Body of pancreas (tissue), 4 donors: ENCODE results near the gene SLC6A2. TPM values are rescaled to one million over a fixed set of nuclear protein-coding genes. Genes with fewer than 3 reads are reported as not detected.

Source experiments
- ATAC-seq: fragments of 150-250 bp; one replicate; pipeline ENCODE4 v1.9.1; 2016
- DNase-seq, 4 donors: peaks; one replicate each; pipeline ENCODE4 v3.0.0-alpha.2; 2019
- H3K27ac ChIP-seq, 4 donors: fragments of 200-600 bp; sonication (generic); 1 replicate in 3 of 4; 2 replicates in 1 of 4; pipeline versions ENCODE4 v1.5.1 to v1.6.1; 2016 to 2019; ENCODE audit warnings: mild to moderate bottlenecking in 1 of 4, mixed read lengths in 1 of 4, moderate library complexity in 1 of 4
- H3K27me3 ChIP-seq, 2 donors: fragments of 200-600 bp; sonication (generic); one replicate each; pipeline ENCODE4 v1.6.0; 2016; ENCODE audit warnings: mild to moderate bottlenecking in 1 of 2
- H3K36me3 ChIP-seq, 2 donors: fragments of 200-600 bp; sonication (generic); replicated peaks in 1 of 2; 2 replicates each; pipeline ENCODE4 v1.5.1; 2016; ENCODE audit warnings: low read depth in 2 of 2; ENCODE audit not compliant: insufficient read depth in 1 of 2
- H3K4me1 ChIP-seq: fragments of 200-600 bp; sonication (generic); one replicate; pipeline ENCODE4 v1.6.0; 2016
- H3K4me3 ChIP-seq, 2 donors: fragments of 200-600 bp; sonication (generic); 1 replicate in 1 of 2; 2 replicates in 1 of 2; pipeline ENCODE4 v1.5.1; 2016 to 2019
- H3K9me3 ChIP-seq, 3 donors: fragments of 200-600 bp; sonication (generic); 1 replicate in 2 of 3; 2 replicates in 1 of 3; pipeline ENCODE4 v1.5.1; 2016
- CTCF ChIP-seq, 7 experiments: fragments of 450-650 bp in 4 of 7; fragments of 200-600 bp in 3 of 7; sonication (generic) in 3 of 7; IDR thresholded peaks; one replicate each; pipeline ENCODE4 v1.5.1; 2016 to 2019; ENCODE audit warnings: antibody characterized with exemption in 7 of 7
- POLR2A ChIP-seq, 3 donors: fragments of 450-650 bp; IDR thresholded peaks; one replicate each; pipeline ENCODE4 v1.6.1; 2016; ENCODE audit warnings: antibody characterized with exemption in 3 of 3, mild to moderate bottlenecking in 2 of 3
- WGBS, 2 donors: methylation state at CpG; one replicate each; pipeline ENCODE4 v1.1.5; 2017; 5-methylcytosine and 5-hydroxymethylcytosine counted together
- intact Hi-C: fragments of 100-400 bp; cut with DNase I; formaldehyde crosslinking; loops from one replicate; pipeline ENCODE4 v1.15.1; 2023
- total RNA-seq, 2 donors: library from RNA; depleted of rRNA; stranded (reverse); fragments of >200 nt; gene quantifications; one replicate each; pipeline ENCODE4 v1.1.0, GENCODE V29; 2016

The SLC6A2 gene
- total RNA-seq, 2 donors from 2014 or later = not detected

GRCh38 chr16:55660828-55661227 lies 5.0 kb downstream of the SLC6A2 start:
- Histone ChIP-seq H3K27me3 (no peaks in the 10 kb centered on the region), H3K4me3 (no peak overlapping the region), H3K36me3 (no peaks in the 10 kb centered on the region), H3K4me1 (peaks cover 19% of the 10 kb centered on the region), H3K9me3 (no peaks in the 10 kb centered on the region), H3K27ac (no peak overlapping the region)
- intact Hi-C loops = no loop called here
- TF ChIP-seq CTCF (IDR thresholded peaks at IDR 0.05) = no peak
- DNase-seq (no peak), ATAC-seq (no peak)
- WGBS, 2 donors = 56 to 83% methylated on average over 1 to 2 of the region's 2 CpGs

- H3K27ac ChIP-seq = no peak overlapping the region
- DNase-seq (no peak), ATAC-seq (no peak)
- intact Hi-C loops = no loop called here
- no peak for TF ChIP-seq CTCF (IDR thresholded peaks at IDR 0.05)
- H3K27me3 ChIP-seq = no peaks in the 10 kb centered on the region
- no peak overlapping the region for H3K4me3 ChIP-seq
- H3K9me3 ChIP-seq = no peaks in the 10 kb centered on the region
- no peaks in the 10 kb centered on the region for H3K36me3 ChIP-seq
- peaks cover 10% of the 10 kb centered on the region for H3K4me1 ChIP-seq
These were observed 6.3 kb downstream of the SLC6A2 start for GRCh38 chr16:55661941-55662643.

GRCh38 chr16:55662644-55663031 lies 6.8 kb downstream of the SLC6A2 start:
- H3K4me3 ChIP-seq = no peak overlapping the region
- no peak for DNase-seq
- intact Hi-C loops = no loop called here
- H3K36me3 ChIP-seq = no peaks in the 10 kb centered on the region
- H3K27me3 ChIP-seq = no peaks in the 10 kb centered on the region
- TF ChIP-seq POLR2A (IDR thresholded peaks at IDR 0.05) = no peak
- no peak for TF ChIP-seq CTCF (IDR thresholded peaks at IDR 0.05)
- no peak overlapping the region for H3K27ac ChIP-seq
- 83 to 84% methylated on average over 5 of the region's 5 CpGs for WGBS, 2 donors
- peaks cover 10% of the 10 kb centered on the region for H3K4me1 ChIP-seq
- ATAC-seq = no peak
- H3K9me3 ChIP-seq = no peaks in the 10 kb centered on the region

GRCh38 chr16:55663225-55663624 lies 7.4 kb downstream of the SLC6A2 start:
- TF ChIP-seq POLR2A (IDR thresholded peaks at IDR 0.05) (no peak), CTCF (IDR thresholded peaks at IDR 0.05) (no peak)
- no peak for DNase-seq
- 88% methylated on average over 1 of the region's 1 CpG for WGBS, 2 donors
- intact Hi-C loops = no loop called here
- no peak for ATAC-seq
- Histone ChIP-seq H3K9me3 (no peaks in the 10 kb centered on the region), H3K27ac (no peak overlapping the region), H3K36me3 (no peaks in the 10 kb centered on the region), H3K4me3 (no peak overlapping the region), H3K27me3 (no peaks in the 10 kb centered on the region), H3K4me1 (peaks cover 10% of the 10 kb centered on the region)
